Keratinocyte (primary cell): ENCODE data around the gene TREM2. TPM values are rescaled to one million over a fixed set of nuclear protein-coding genes. Genes with fewer than 3 reads are reported as not detected.

ENCODE experiments used
- DNase-seq: peaks from one replicate; pipeline ENCODE4 v3.0.0-alpha.2; 2011; ENCODE audit warnings: low read depth, missing footprints, low spot score
- FAIRE-seq: peaks from 2 replicates; lab custom pipeline; 2011; peaks lifted over from hg19 to GRCh38; lab: Jason Lieb, UNC
- H2AFZ ChIP-seq: 2 replicates; pipeline ENCODE4 v1.6.0; 2012; ENCODE audit warnings: low read length, control low read depth, inconsistent platforms; ENCODE audit not compliant: control insufficient read depth
- H3K27ac ChIP-seq: 2 replicates; pipeline ENCODE4 v1.5.1; 2011; ENCODE audit warnings: low read length; ENCODE audit not compliant: control insufficient read depth, insufficient read depth
- H3K27me3 ChIP-seq: 3 replicates; pipeline ENCODE4 v1.6.0; 2011; ENCODE audit warnings: low read length; ENCODE audit not compliant: control insufficient read depth, insufficient read depth; ENCODE audit errors: extremely low read depth
- H3K36me3 ChIP-seq, 2 experiments: 2 replicates in 1 of 2; 3 replicates in 1 of 2; pipeline ENCODE4 v1.5.1; 2011; ENCODE audit warnings: low read length in 2 of 2, mild to moderate bottlenecking in 1 of 2; ENCODE audit not compliant: control insufficient read depth in 2 of 2, insufficient read depth in 2 of 2; ENCODE audit errors: extremely low read depth in 1 of 2
- H3K4me1 ChIP-seq: 3 replicates; pipeline ENCODE4 v1.5.1; 2011; ENCODE audit warnings: low read length; ENCODE audit not compliant: control insufficient read depth, insufficient read depth; ENCODE audit errors: extremely low read depth
- H3K4me2 ChIP-seq: 3 replicates; pipeline ENCODE4 v1.6.0; 2011; ENCODE audit warnings: low read depth, low read length; ENCODE audit not compliant: control insufficient read depth, insufficient read depth; ENCODE audit errors: extremely low read depth
- H3K4me3 ChIP-seq, 3 experiments: fragments of 200-600 bp in 1 of 3; sonication (generic) in 1 of 3; 2 replicates in 2 of 3; 3 replicates in 1 of 3; pipeline ENCODE4 v1.5.1; 2011 to 2016; ENCODE audit warnings: low read length in 3 of 3, mild to moderate bottlenecking in 3 of 3, control low read depth in 2 of 3, inconsistent platforms in 1 of 3, low read depth in 1 of 3, mixed read lengths in 1 of 3, mixed run types in 1 of 3, moderate library complexity in 1 of 3; ENCODE audit not compliant: control insufficient read depth in 2 of 3, insufficient read depth in 2 of 3; ENCODE audit errors: extremely low read depth in 1 of 3
- H3K79me2 ChIP-seq: 2 replicates; pipeline ENCODE4 v1.6.0; 2012; ENCODE audit warnings: low read length; ENCODE audit not compliant: control insufficient read depth, insufficient read depth
- H3K9ac ChIP-seq: 3 replicates; pipeline ENCODE4 v1.6.0; 2011; ENCODE audit warnings: low read length; ENCODE audit not compliant: control insufficient read depth, insufficient read depth; ENCODE audit errors: extremely low read depth
- H3K9me1 ChIP-seq: 3 replicates; pipeline ENCODE4 v1.6.0; 2011; ENCODE audit warnings: low read length; ENCODE audit not compliant: control insufficient read depth, insufficient read depth; ENCODE audit errors: extremely low read depth
- H3K9me3 ChIP-seq: 2 replicates; pipeline ENCODE4 v1.5.1; 2012; ENCODE audit warnings: low read depth, low read length; ENCODE audit not compliant: control insufficient read depth
- H4K20me1 ChIP-seq: 3 replicates; pipeline ENCODE4 v1.6.0; 2011; ENCODE audit warnings: low read length; ENCODE audit not compliant: control insufficient read depth, insufficient read depth; ENCODE audit errors: extremely low read depth
- CTCF ChIP-seq, 3 experiments: IDR thresholded peaks in 1 of 3; conservative IDR thresholded peaks in 1 of 3; optimal IDR thresholded peaks in 1 of 3; 2 replicates in 2 of 3; 3 replicates in 1 of 3; pipeline versions ENCODE3 to v1.5.1; 2011; ENCODE audit warnings: low read length in 3 of 3, mild to moderate bottlenecking in 3 of 3, moderate library complexity in 2 of 3, control low read depth in 1 of 3, inconsistent platforms in 1 of 3; ENCODE audit not compliant: insufficient read depth in 2 of 3; ENCODE audit errors: extremely low read depth in 1 of 3
- EZH2 ChIP-seq: IDR thresholded peaks from one replicate; pipeline ENCODE4 v1.6.1; 2012; ENCODE audit warnings: inconsistent platforms, mild to moderate bottlenecking, low read length, moderate library complexity
- dilution Hi-C: fragments of 300-500 bp; cut with MboI; formaldehyde crosslinking; loops from one replicate; pipeline ENCODE4 v1.7.0; 2020; ENCODE audit warnings: low sequenced_read_pairs; ENCODE audit not compliant: extremely low pct_ligation_motif_present
- polyA plus RNA-seq, 5 experiments: library from polyadenylated mRNA; depleted of rRNA in 3 of 5; stranded (reverse) in 3 of 5; stranded (forward) in 1 of 5; unstranded in 1 of 5; fragments of >200 nt; gene quantifications; 1 replicate in 1 of 5; 2 replicates in 3 of 5; 3 replicates in 1 of 5; pipeline versions ENCODE4 v1.2.1 to v1.2.3, GENCODE V29; 2011 to 2012; ENCODE audit warnings: missing spikeins in 2 of 5, low read depth in 1 of 5, low replicate concordance in 1 of 5

The TREM2 gene
- polyA plus RNA-seq, 1 donor (not counting 4 experiments of a cell fraction or from before 2014, with no cell fraction given): 4.0 TPM

- no peak for FAIRE-seq
Observed at GRCh38 chr6:41155132-41155805, 7.6 kb downstream of the TREM2 start.

GRCh38 chr6:41153992-41154625 is 8.8 kb downstream of the TREM2 start, which contains the start of gene TREML1:
TSS of gene TREML1 (minus strand) at chr6:41154347. CDS start at chr6:41154288, 59 bp downstream.
- TF ChIP-seq CTCF (optimal IDR thresholded peaks at IDR 0.05 in 1 of 3, IDR thresholded peaks at IDR 0.05 in 1 of 3, conservative IDR thresholded peaks at IDR 0.05 in 1 of 3; ENCODE audit: extremely low read depth in 1 of 3, insufficient read depth in 2 of 3, low read length in 3 of 3): no peak
- TF ChIP-seq EZH2: no peak
- Histone ChIP-seq H4K20me1 (no peaks in the 10 kb centered on the region), H3K4me1 (peaks cover 21% of the 10 kb centered on the region), H3K9me3 (no peaks in the 10 kb centered on the region), H2AFZ (peak within 1 kb of the TSS; percentile 3), H3K9me1 (no peaks in the 10 kb centered on the region), H3K79me2 (no peaks in the 10 kb centered on the region), H3K27me3 (no peaks in the 10 kb centered on the region), H3K4me2 (peak within 1 kb of the TSS; percentile 17), H3K36me3 (no peaks in the 10 kb centered on the region), H3K9ac (no peak within 1 kb of the TSS), H3K4me3 (no peak within 1 kb of the TSS), H3K27ac (no peak within 1 kb of the TSS)
- FAIRE-seq: peak; percentile 26
- dilution Hi-C loops: no loop called here
- DNase-seq: no peak

More at GRCh38 chr6:41155132-41155805, 7.6 kb downstream of the TREM2 start:
- Histone ChIP-seq H2AFZ (no peak overlapping the region), H3K4me1 (peaks cover 21% of the 10 kb centered on the region), H3K79me2 (no peaks in the 10 kb centered on the region), H3K27ac (no peak overlapping the region), H3K9me3 (no peaks in the 10 kb centered on the region), H3K4me2 (no peak overlapping the region), H3K27me3 (no peaks in the 10 kb centered on the region), H3K9ac (no peak overlapping the region), H3K4me3 (no peak overlapping the region), H3K36me3 (no peaks in the 10 kb centered on the region), H4K20me1 (no peaks in the 10 kb centered on the region), H3K9me1 (no peaks in the 10 kb centered on the region)
- dilution Hi-C loops: no loop called here
- TF ChIP-seq CTCF (optimal IDR thresholded peaks at IDR 0.05 in 1 of 3, IDR thresholded peaks at IDR 0.05 in 1 of 3, conservative IDR thresholded peaks at IDR 0.05 in 1 of 3; ENCODE audit: extremely low read depth in 1 of 3, insufficient read depth in 2 of 3, low read length in 3 of 3) (no peak), EZH2 (no peak)
- DNase-seq: no peak
